Lung (tissue), 12 donors: ENCODE data around the gene IGSF23. TPM values are rescaled to one million over a fixed set of nuclear protein-coding genes. Genes with fewer than 3 reads are reported as not detected.

Experiments
- ATAC-seq: fragments of 200-7000 bp; cut with Tn5 transposase; one replicate; pipeline ENCODE4 v1.9.1; 2020; ENCODE audit warnings: moderate number of reproducible peaks; ENCODE audit not compliant: insufficient read depth, low FRiP score
- DNase-seq, 3 donors: peaks; one replicate each; pipeline ENCODE4 v3.0.0-alpha.2; 2013 to 2017
- H3K27ac ChIP-seq, 2 donors: one replicate each; pipeline ENCODE4 v1.5.1; 2013; ENCODE audit warnings: mild to moderate bottlenecking in 2 of 2, moderate library complexity in 2 of 2, control low read depth in 1 of 2, inconsistent platforms in 1 of 2, low read depth in 1 of 2, low read length in 1 of 2
- H3K27me3 ChIP-seq, 3 donors: one replicate each; pipeline ENCODE4 v1.5.1; 2013; ENCODE audit warnings: low read length in 2 of 3; ENCODE audit not compliant: control insufficient read depth in 3 of 3, insufficient read depth in 3 of 3
- H3K36me3 ChIP-seq, 4 donors: one replicate each; pipeline ENCODE4 v1.5.1; 2013; ENCODE audit warnings: low read length in 4 of 4, mild to moderate bottlenecking in 1 of 4, moderate library complexity in 1 of 4; ENCODE audit not compliant: control insufficient read depth in 4 of 4, insufficient read depth in 4 of 4
- H3K4me1 ChIP-seq, 5 donors: one replicate each; pipeline ENCODE4 v1.5.1; 2013; ENCODE audit warnings: low read length in 5 of 5, mild to moderate bottlenecking in 2 of 5, moderate library complexity in 1 of 5; ENCODE audit not compliant: control insufficient read depth in 5 of 5, insufficient read depth in 5 of 5
- H3K4me3 ChIP-seq: one replicate; pipeline ENCODE4 v1.5.1; 2013; ENCODE audit warnings: mild to moderate bottlenecking, control low read depth, moderate library complexity
- H3K9ac ChIP-seq, 2 donors: one replicate each; pipeline ENCODE4 v1.5.1; 2013; ENCODE audit warnings: low read length in 2 of 2, control low read depth in 1 of 2; ENCODE audit not compliant: insufficient read depth in 1 of 2
- H3K9me3 ChIP-seq, 4 donors: one replicate each; pipeline ENCODE4 v1.5.1; 2013; ENCODE audit warnings: low read length in 3 of 4, mild to moderate bottlenecking in 1 of 4, moderate library complexity in 1 of 4; ENCODE audit not compliant: control insufficient read depth in 4 of 4, insufficient read depth in 3 of 4
- CTCF ChIP-seq: IDR thresholded peaks from 2 replicates; pipeline ENCODE4 v1.5.1; 2012; ENCODE audit warnings: mild to moderate bottlenecking; ENCODE audit errors: control extremely low read depth, extremely low read depth
- WGBS, 2 donors: extraction: QIAGEN DNeasy Blood & Tissue Kit; methylation state at CpG; one replicate each; pipeline ENCODE4 v1.1.7; 2013; 5-methylcytosine and 5-hydroxymethylcytosine counted together
- polyA plus RNA-seq, 2 donors: library from polyadenylated mRNA; stranded (reverse); fragments of 200-250 nt; gene quantifications; one replicate each; pipeline ENCODE4 v1.2.1, GENCODE V29; 2013
- total RNA-seq, 2 donors: library from RNA; depleted of rRNA in 1 of 2; stranded (reverse); fragments of >200 nt in 1 of 2; gene quantifications; one replicate each; pipeline ENCODE4 v1.2.1, GENCODE V29; 2014 to 2021
- donor health status: control.
- donor health status: control.
- donor health status: Bipolar disorder and iron deficiency.
- donor health status: healthy.
- donor health status: DM: yes; HTN: yes; CAD: no.

Gene IGSF23
- total and polyA plus RNA-seq, 4 donors = not detected

- 75 to 90% methylated on average over 2 of the region's 2 CpGs for WGBS, 2 donors
- no peak for TF ChIP-seq CTCF
- Histone ChIP-seq H3K9ac (no peak within 1 kb of the TSS), H3K36me3 (no peaks in the 10 kb centered on the region), H3K4me3 (no peak within 1 kb of the TSS), H3K27me3 (no peaks in the 10 kb centered on the region), H3K4me1 (no peaks in the 10 kb centered on the region), H3K27ac (no peak within 1 kb of the TSS), H3K9me3 (no peaks in the 10 kb centered on the region)
- DNase-seq = no peak
- no peak for ATAC-seq
These were observed 58.0 kb downstream of the IGSF23 start, which contains the start of gene CEACAM19 for GRCh38 chr19:44671400-44671799. CEACAM19 (plus strand) TSS chr19:44671482; CDS start chr19:44671932, 450 bp downstream.

- 76 to 95% methylated on average over 1 of the region's 1 CpG for WGBS, 2 donors
- Histone ChIP-seq H3K36me3 (no peaks in the 10 kb centered on the region), H3K27me3 (no peaks in the 10 kb centered on the region), H3K4me3 (no peak overlapping the region), H3K27ac (no peak overlapping the region), H3K4me1 (no peaks in the 10 kb centered on the region), H3K9ac (no peak overlapping the region), H3K9me3 (no peaks in the 10 kb centered on the region)
- no peak for DNase-seq
- TF ChIP-seq CTCF = no peak
- no peak for ATAC-seq
These were observed 58.9 kb downstream of the IGSF23 start for GRCh38 chr19:44672226-44672625.

GRCh38 chr19:44673510-44673909, 60.1 kb downstream of the IGSF23 start:
- H3K9me3 ChIP-seq = no peaks in the 10 kb centered on the region
- H3K36me3 ChIP-seq = no peaks in the 10 kb centered on the region
- DNase-seq (no peak), ATAC-seq (no peak)
- no peaks in the 10 kb centered on the region for H3K4me1 ChIP-seq
- no peaks in the 10 kb centered on the region for H3K27me3 ChIP-seq
- H3K9ac ChIP-seq = no peak overlapping the region
- no peak overlapping the region for H3K4me3 ChIP-seq
- H3K27ac ChIP-seq = no peak overlapping the region
- 86 to 93% methylated on average over 4 of the region's 4 CpGs for WGBS, 2 donors
- no peak for TF ChIP-seq CTCF

- ATAC-seq = no peak
- 93 to 96% methylated on average over 6 of the region's 6 CpGs for WGBS, 2 donors
- Histone ChIP-seq H3K4me1 (no peaks in the 10 kb centered on the region), H3K27me3 (no peaks in the 10 kb centered on the region), H3K9ac (no peak overlapping the region), H3K36me3 (peaks cover 0 to 3% (median 0%) of the 10 kb centered on the region in 4 donors), H3K27ac (no peak overlapping the region), H3K9me3 (no peaks in the 10 kb centered on the region), H3K4me3 (no peak overlapping the region)
- no peak for DNase-seq
- TF ChIP-seq CTCF = no peak
These were observed 62.2 kb downstream of the IGSF23 start for GRCh38 chr19:44675521-44675920.
